ENCODE measurements around the gene CSKMT.

- TF ChIP-seq, protein P1, sequence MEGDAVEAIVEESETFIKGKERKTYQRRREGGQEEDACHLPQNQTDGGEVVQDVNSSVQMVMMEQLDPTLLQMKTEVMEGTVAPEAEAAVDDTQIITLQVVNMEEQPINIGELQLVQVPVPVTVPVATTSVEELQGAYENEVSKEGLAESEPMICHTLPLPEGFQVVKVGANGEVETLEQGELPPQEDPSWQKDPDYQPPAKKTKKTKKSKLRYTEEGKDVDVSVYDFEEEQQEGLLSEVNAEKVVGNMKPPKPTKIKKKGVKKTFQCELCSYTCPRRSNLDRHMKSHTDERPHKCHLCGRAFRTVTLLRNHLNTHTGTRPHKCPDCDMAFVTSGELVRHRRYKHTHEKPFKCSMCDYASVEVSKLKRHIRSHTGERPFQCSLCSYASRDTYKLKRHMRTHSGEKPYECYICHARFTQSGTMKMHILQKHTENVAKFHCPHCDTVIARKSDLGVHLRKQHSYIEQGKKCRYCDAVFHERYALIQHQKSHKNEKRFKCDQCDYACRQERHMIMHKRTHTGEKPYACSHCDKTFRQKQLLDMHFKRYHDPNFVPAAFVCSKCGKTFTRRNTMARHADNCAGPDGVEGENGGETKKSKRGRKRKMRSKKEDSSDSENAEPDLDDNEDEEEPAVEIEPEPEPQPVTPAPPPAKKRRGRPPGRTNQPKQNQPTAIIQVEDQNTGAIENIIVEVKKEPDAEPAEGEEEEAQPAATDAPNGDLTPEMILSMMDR (IDR thresholded peaks at IDR 0.05; ENCODE audit: borderline replicate concordance, extremely low read depth, low read length, poor library complexity, severe bottlenecking): peak; percentile 7
- no peak for TF ChIP-seq EZH2 (IDR thresholded peaks at IDR 0.05; ENCODE audit: borderline replicate concordance, low read depth, low read length, severe bottlenecking)
These were observed 617 bp downstream of the CSKMT start for GRCh38 chr11:62665599-62666258.
